Measurements from ENCODE around the gene ACTL9. TPM values are rescaled to one million over a fixed set of nuclear protein-coding genes. Genes with fewer than 3 reads are reported as not detected.
"Not testable (repeated sequence)": the region's sequence is repeated elsewhere in the genome, so short reads cannot be mapped to it uniquely, and the experiment has no call there.

The ACTL9 gene
- not detected in 2 replicates for polyA plus RNA-seq (2013)

- Histone ChIP-seq H3K4me3 (ENCODE audit: low read depth, low read length) (no peak within 1 kb of the TSS), H3K4ac (ENCODE audit: low read depth, low read length) (no peak within 1 kb of the TSS), H2AK5ac (ENCODE audit: low read length) (no peak within 1 kb of the TSS), H3K79me2 (ENCODE audit: control insufficient read depth, insufficient read depth, low read length, poor library complexity) (no peaks in the 10 kb centered on the region), H3K27ac (ENCODE audit: low read depth, low read length) (no peak within 1 kb of the TSS), H4K8ac (ENCODE audit: low read depth, low read length) (no peak within 1 kb of the TSS), H3K23ac (ENCODE audit: low read length) (no peak within 1 kb of the TSS), H3K14ac (ENCODE audit: low read length) (no peak within 1 kb of the TSS), H3K4me1 (ENCODE audit: control insufficient read depth in 1 of 2, insufficient read depth in 2 of 2, low read length in 2 of 2) (no peaks in the 10 kb centered on the region), H3K18ac (ENCODE audit: low read length) (no peak within 1 kb of the TSS), H4K12ac (ENCODE audit: low read depth, low read length) (no peak within 1 kb of the TSS), H2BK12ac (ENCODE audit: low read length) (no peak within 1 kb of the TSS), H3K4me2 (ENCODE audit: low read length) (no peak within 1 kb of the TSS), H2BK120ac (ENCODE audit: insufficient read depth, low read length, poor library complexity) (no peak within 1 kb of the TSS), H3K9me3 (ENCODE audit: insufficient read depth, low read depth, low read length) (peaks cover 7% of the 10 kb centered on the region), H3K79me1 (ENCODE audit: low read length) (no peaks in the 10 kb centered on the region), H4K91ac (ENCODE audit: low read depth, low read length) (no peak within 1 kb of the TSS), H2BK5ac (ENCODE audit: low read depth, low read length, poor library complexity) (no peak within 1 kb of the TSS), H2AFZ (ENCODE audit: insufficient read depth, low read length, poor library complexity) (no peak within 1 kb of the TSS), H3K36me3 (ENCODE audit: control insufficient read depth in 1 of 2, insufficient read depth in 2 of 2, low read length in 2 of 2) (no peaks in the 10 kb centered on the region), H3K27me3 (ENCODE audit: insufficient read depth, low read length) (no peaks in the 10 kb centered on the region), H3K9ac (ENCODE audit: low read length) (no peak within 1 kb of the TSS)
- DNase-seq = no peak
- WGBS (ENCODE audit: extremely low coverage, insufficient coverage, insufficient read length) = no CpG with 5 or more reads among the region's 23 CpGs
Measured at GRCh38 chr19:8698433-8699063, at the start of gene ACTL9. TSS of gene ACTL9 (minus strand) at chr19:8698795. CDS start at chr19:8698701, 94 bp downstream.

GRCh38 chr19:8739291-8740065 is 40.9 kb upstream of the ACTL9 start:
- H3K14ac ChIP-seq (ENCODE audit: low read length); H3K79me1 ChIP-seq (ENCODE audit: low read length); H4K12ac ChIP-seq (ENCODE audit: low read depth, low read length); H3K79me2 ChIP-seq (ENCODE audit: control insufficient read depth, insufficient read depth, low read length, poor library complexity); H2BK12ac ChIP-seq (ENCODE audit: low read length); H3K9ac ChIP-seq (ENCODE audit: low read length); H2BK120ac ChIP-seq (ENCODE audit: insufficient read depth, low read length, poor library complexity); H3K27me3 ChIP-seq (ENCODE audit: insufficient read depth, low read length); H3K4me1 ChIP-seq (ENCODE audit: control insufficient read depth in 1 of 2, insufficient read depth in 2 of 2, low read length in 2 of 2); H3K18ac ChIP-seq (ENCODE audit: low read length); H2AK5ac ChIP-seq (ENCODE audit: low read length); H4K91ac ChIP-seq (ENCODE audit: low read depth, low read length); H4K8ac ChIP-seq (ENCODE audit: low read depth, low read length); H3K23ac ChIP-seq (ENCODE audit: low read length); H3K36me3 ChIP-seq (ENCODE audit: control insufficient read depth in 1 of 2, insufficient read depth in 2 of 2, low read length in 2 of 2); H3K4ac ChIP-seq (ENCODE audit: low read depth, low read length); DNase-seq; H2BK5ac ChIP-seq (ENCODE audit: low read depth, low read length, poor library complexity); H3K4me2 ChIP-seq (ENCODE audit: low read length); H2AFZ ChIP-seq (ENCODE audit: insufficient read depth, low read length, poor library complexity); H3K27ac ChIP-seq (ENCODE audit: low read depth, low read length); H3K4me3 ChIP-seq (ENCODE audit: low read depth, low read length): not testable (repeated sequence)
- WGBS (ENCODE audit: extremely low coverage, insufficient coverage, insufficient read length) = no CpG with 5 or more reads among the region's 55 CpGs
- peaks cover 13% of the 10 kb centered on the region for H3K9me3 ChIP-seq (ENCODE audit: insufficient read depth, low read depth, low read length)

GRCh38 chr19:8738377-8738776 is 39.8 kb upstream of the ACTL9 start:
- no peak overlapping the region for H3K4ac ChIP-seq (ENCODE audit: low read depth, low read length)
- H3K18ac ChIP-seq (ENCODE audit: low read length) = no peak overlapping the region
- H3K4me1 ChIP-seq (ENCODE audit: control insufficient read depth in 1 of 2, insufficient read depth in 2 of 2, low read length in 2 of 2) = no peaks in the 10 kb centered on the region
- H2AFZ ChIP-seq (ENCODE audit: insufficient read depth, low read length, poor library complexity) = no peak overlapping the region
- H3K4me2 ChIP-seq (ENCODE audit: low read length) = no peak overlapping the region
- peaks cover 13% of the 10 kb centered on the region for H3K9me3 ChIP-seq (ENCODE audit: insufficient read depth, low read depth, low read length)
- H2AK5ac ChIP-seq (ENCODE audit: low read length) = no peak overlapping the region
- WGBS (ENCODE audit: extremely low coverage, insufficient coverage, insufficient read length) = no CpG with 5 or more reads among the region's 8 CpGs
- no peak overlapping the region for H2BK5ac ChIP-seq (ENCODE audit: low read depth, low read length, poor library complexity)
- H2BK12ac ChIP-seq (ENCODE audit: low read length) = no peak overlapping the region
- H3K4me3 ChIP-seq (ENCODE audit: low read depth, low read length) = no peak overlapping the region
- H2BK120ac ChIP-seq (ENCODE audit: insufficient read depth, low read length, poor library complexity) = no peak overlapping the region
- no peak for DNase-seq
- no peaks in the 10 kb centered on the region for H3K36me3 ChIP-seq (ENCODE audit: control insufficient read depth in 1 of 2, insufficient read depth in 2 of 2, low read length in 2 of 2)
- no peak overlapping the region for H3K23ac ChIP-seq (ENCODE audit: low read length)
- H3K27me3 ChIP-seq (ENCODE audit: insufficient read depth, low read length) = no peaks in the 10 kb centered on the region
- no peak overlapping the region for H4K91ac ChIP-seq (ENCODE audit: low read depth, low read length)
- no peak overlapping the region for H3K9ac ChIP-seq (ENCODE audit: low read length)
- no peak overlapping the region for H3K14ac ChIP-seq (ENCODE audit: low read length)
- no peaks in the 10 kb centered on the region for H3K79me2 ChIP-seq (ENCODE audit: control insufficient read depth, insufficient read depth, low read length, poor library complexity)
- H4K8ac ChIP-seq (ENCODE audit: low read depth, low read length) = no peak overlapping the region
- no peaks in the 10 kb centered on the region for H3K79me1 ChIP-seq (ENCODE audit: low read length)
- H4K12ac ChIP-seq (ENCODE audit: low read depth, low read length) = no peak overlapping the region
- no peak overlapping the region for H3K27ac ChIP-seq (ENCODE audit: low read depth, low read length)

- Histone ChIP-seq H3K14ac (ENCODE audit: low read length) (no peak overlapping the region), H4K12ac (ENCODE audit: low read depth, low read length) (no peak overlapping the region), H3K18ac (ENCODE audit: low read length) (no peak overlapping the region), H3K79me1 (ENCODE audit: low read length) (no peaks in the 10 kb centered on the region), H3K79me2 (ENCODE audit: control insufficient read depth, insufficient read depth, low read length, poor library complexity) (no peaks in the 10 kb centered on the region), H3K36me3 (ENCODE audit: control insufficient read depth in 1 of 2, insufficient read depth in 2 of 2, low read length in 2 of 2) (no peaks in the 10 kb centered on the region), H3K9me3 (ENCODE audit: insufficient read depth, low read depth, low read length) (peaks cover 34% of the 10 kb centered on the region), H3K27me3 (ENCODE audit: insufficient read depth, low read length) (no peaks in the 10 kb centered on the region), H3K27ac (ENCODE audit: low read depth, low read length) (no peak overlapping the region), H3K23ac (ENCODE audit: low read length) (no peak overlapping the region), H2BK5ac (ENCODE audit: low read depth, low read length, poor library complexity) (no peak overlapping the region), H3K4me3 (ENCODE audit: low read depth, low read length) (no peak overlapping the region), H2BK12ac (ENCODE audit: low read length) (no peak overlapping the region), H3K4me1 (ENCODE audit: control insufficient read depth in 1 of 2, insufficient read depth in 2 of 2, low read length in 2 of 2) (no peaks in the 10 kb centered on the region), H3K9ac (ENCODE audit: low read length) (no peak overlapping the region), H4K8ac (ENCODE audit: low read depth, low read length) (no peak overlapping the region), H2BK120ac (ENCODE audit: insufficient read depth, low read length, poor library complexity) (no peak overlapping the region), H3K4me2 (ENCODE audit: low read length) (no peak overlapping the region), H2AK5ac (ENCODE audit: low read length) (no peak overlapping the region), H2AFZ (ENCODE audit: insufficient read depth, low read length, poor library complexity) (no peak overlapping the region), H3K4ac (ENCODE audit: low read depth, low read length) (no peak overlapping the region), H4K91ac (ENCODE audit: low read depth, low read length) (no peak overlapping the region)
- WGBS (ENCODE audit: extremely low coverage, insufficient coverage, insufficient read length) = no CpG with 5 or more reads among the region's 19 CpGs
- no peak for DNase-seq
Measured at GRCh38 chr19:8731428-8732169, 33.0 kb upstream of the ACTL9 start.

All from trophoblast cell (in vitro differentiated cells and primary cell).